ENCODE measurements around the gene MEIS1.
A peak's percentile ranks its signal among the peaks of the same experiment; 100 is the strongest.

MEIS1 gene

GRCh38 chr2:66431846-66432587, 2.9 kb upstream of the MEIS1 start:
- no peak for DNase-seq

GRCh38 chr2:66432801-66433694, 1.9 kb upstream of the MEIS1 start:
- peak; percentile 74 for DNase-seq

- DNase-seq, result no peak
Observed at GRCh38 chr2:66433695-66433944, 1.3 kb upstream of the MEIS1 start.

DNA sequence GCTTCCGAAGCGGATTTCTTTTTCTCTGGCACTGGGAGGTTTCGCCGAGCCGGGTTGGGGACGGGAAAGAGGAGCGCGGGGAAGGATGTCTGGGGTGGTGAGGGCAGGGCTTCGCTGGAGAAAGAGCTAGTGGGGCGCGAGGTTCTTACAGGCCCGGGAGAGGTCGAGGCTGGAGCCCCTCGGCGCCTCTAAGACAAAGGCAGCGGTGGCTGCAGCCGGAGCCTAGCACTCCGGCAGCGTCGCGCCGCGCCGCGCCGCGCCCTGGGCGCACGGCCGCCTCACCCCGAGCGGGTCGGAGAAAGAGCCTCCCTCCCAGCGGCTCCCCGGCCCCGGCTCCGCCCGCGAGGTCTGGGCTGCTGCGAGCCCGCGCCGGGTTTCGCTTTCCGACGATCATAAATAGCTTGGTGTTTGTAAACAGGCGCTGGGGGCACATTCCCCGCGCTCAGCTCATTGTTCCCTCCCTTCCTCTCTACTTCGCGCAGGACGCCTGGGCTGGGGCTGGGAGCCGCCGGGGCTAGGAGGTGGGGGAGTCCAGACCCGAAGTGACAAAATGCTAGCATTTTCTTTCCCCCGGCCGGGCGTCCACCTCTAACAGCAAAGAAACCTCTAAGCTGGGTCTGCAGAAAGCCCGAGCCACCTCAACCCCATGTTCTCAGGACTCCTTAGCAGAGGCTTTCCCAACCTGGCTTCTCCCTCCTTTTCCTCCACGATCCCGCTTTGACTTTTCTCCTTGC, 813 bp upstream of the MEIS1 start:
- peak; percentile 42 for DNase-seq

GRCh38 chr2:66435549-66435875, 587 bp downstream of the MEIS1 start:
- DNase-seq, result no peak

GRCh38 chr2:66435963-66436362, 1.0 kb downstream of the MEIS1 start:
- no peak for DNase-seq

DNA sequence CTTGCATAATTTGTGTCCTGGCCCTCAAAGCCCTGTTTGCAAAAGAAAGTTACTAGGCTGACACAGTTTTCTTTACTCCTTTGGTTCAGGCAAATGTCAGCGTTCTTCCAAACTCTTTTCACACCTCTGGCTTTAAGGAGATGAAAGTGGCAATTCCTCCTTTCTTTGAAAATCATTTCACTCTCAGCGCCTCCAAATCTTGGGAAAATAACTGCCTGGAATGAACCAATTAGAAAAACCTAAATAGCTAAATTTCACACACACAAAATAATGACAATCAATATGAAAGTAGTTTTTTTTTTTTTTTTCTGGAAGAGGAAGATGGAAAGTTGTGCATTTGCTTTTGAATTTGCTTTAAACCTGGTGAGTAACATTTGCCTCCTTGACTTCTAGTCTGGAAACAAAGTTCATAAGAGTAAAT, 1.7 kb downstream of the MEIS1 start:
- DNase-seq, result peak; percentile 14

- peak; percentile 43 for DNase-seq
Observed at GRCh38 chr2:66437109-66437690, 2.3 kb downstream of the MEIS1 start.

- DNase-seq, result peak; percentile 45
Observed at GRCh38 chr2:66437691-66438497, 3.0 kb downstream of the MEIS1 start.

- DNase-seq, result no peak
Observed at GRCh38 chr2:66438498-66438833, 3.5 kb downstream of the MEIS1 start.

DNA sequence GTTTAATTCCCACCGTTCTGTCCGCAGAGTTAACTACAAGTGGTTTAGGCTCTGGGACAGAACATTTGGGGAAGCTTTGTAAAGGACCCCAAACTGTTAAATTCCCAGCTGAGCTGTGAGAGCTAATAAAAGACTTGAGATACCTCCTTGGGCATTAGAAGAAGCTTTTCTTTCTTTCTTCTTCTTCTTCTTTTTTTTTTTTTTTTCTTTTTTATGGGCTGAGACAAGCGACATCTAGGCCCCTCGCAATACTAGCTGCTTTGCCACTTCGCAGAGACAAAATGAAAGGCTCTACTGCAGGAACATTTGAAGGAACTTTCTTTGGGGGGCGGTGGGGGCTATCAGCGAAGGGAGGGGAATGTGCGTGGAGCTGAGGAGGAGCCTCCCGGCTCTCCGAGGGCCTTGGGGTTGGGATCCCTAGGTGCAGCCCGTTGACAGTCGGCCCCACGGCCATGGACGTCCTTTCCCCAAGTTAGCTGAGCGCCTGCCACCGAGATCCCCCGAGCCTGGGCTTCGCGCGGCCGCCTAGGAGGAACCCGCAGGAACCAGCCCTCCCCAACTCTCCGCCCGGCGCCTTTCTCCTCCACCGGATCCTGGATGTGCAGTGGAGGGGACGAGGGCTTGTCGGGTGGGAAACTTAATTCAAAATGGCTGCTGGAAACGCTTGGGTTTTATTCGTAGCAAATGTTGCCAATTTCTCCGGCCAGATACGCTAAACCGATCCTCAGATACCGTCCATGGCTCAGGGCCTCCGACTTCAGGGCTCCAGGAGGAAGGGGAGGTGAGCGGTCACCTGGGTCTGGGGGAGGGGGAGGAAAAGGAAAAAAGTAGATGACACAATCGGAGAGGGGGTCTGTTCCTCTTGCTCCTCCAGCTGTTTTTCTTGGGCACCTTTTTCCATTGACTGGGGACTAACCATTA, 4.2 kb downstream of the MEIS1 start:
- DNase-seq, result no peak

DNA sequence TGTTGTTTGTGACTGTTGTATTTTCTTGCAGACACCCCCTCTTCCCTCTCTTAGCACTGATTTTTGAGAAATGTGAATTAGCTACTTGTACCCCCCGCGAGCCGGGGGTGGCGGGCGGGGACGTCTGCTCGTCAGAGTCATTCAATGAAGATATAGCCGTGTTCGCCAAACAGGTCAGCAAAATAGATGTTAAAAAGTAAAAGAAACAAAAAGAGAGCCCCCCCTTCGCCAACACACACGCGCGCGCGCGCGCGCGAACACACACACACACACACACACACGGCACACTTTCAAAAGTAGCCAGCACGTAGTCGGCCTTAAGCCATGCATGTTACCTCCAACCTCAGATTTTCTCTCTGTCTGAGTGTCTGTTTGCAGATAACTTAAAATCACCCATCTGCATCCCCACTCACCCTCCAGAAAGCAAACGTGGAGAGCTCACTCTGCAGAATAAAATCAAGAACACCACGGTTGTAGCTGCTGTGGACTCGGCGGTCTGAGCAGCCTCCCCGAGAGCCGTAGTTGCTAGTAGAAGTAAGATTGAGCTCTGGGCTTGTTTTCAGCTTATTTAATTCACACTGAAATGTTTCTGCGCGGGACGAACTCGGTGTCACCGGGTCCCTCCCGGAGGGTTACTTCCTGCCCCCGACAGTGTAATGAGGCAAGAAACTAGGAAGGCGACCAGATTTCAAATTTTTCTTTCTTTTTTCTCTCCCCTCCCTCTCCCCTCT, 5.1 kb downstream of the MEIS1 start:
- no peak for DNase-seq

- DNase-seq, result no peak
Observed at GRCh38 chr2:66440708-66441497, 6.0 kb downstream of the MEIS1 start.

GRCh38 chr2:66441581-66442320, 6.8 kb downstream of the MEIS1 start:
- DNase-seq, result no peak

DNA sequence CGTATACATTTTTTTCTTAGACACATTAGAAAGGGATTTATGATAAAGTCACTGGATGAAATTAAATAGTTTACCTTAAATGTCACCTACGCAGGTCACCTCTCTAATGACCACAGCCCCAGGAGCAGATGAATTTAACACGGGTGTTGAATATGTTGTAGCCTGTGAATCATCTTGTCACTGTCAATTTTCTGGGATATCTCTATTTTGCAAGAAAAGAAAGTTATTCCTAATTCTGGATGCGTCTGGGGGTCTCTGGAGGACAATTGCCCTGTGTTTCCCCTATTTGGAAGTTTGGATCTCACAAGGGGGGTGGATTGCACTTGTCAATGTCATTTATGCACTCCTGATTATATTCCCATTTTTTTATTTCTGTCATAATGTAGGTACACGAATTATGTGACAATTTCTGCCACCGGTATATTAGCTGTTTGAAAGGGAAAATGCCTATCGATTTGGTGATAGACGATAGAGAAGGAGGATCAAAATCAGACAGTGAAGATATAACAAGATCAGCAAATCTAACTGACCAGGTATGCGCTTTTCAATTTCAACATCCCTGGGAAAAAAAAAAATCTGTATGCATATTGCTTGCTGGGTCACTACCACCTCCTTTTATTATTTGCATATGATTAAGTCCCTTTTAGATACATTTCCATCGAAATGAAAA, 7.7 kb downstream of the MEIS1 start:
- no peak for DNase-seq

GRCh38 chr2:66443186-66443978, 8.5 kb downstream of the MEIS1 start:
- DNase-seq, result no peak

GRCh38 chr2:66443979-66444861, 9.3 kb downstream of the MEIS1 start:
- no peak for DNase-seq

Data from hematopoietic multipotent progenitor cell treated with erythropoietin and hydrocortisone succinate and interleukin-3 and kit ligand, for 8 days (in vitro differentiated cells).